SK-N-SH (cell line): ENCODE results near the gene MTUS2. TPM values are rescaled to one million over a fixed set of nuclear protein-coding genes. Genes with fewer than 3 reads are reported as not detected.

ENCODE experiments used
- CTCF ChIA-PET: fragments of 300-600, 350-600 bp; formaldehyde crosslinking; extraction: SDS; loops from one replicate; lab custom pipeline; 2021; lab: Yijun Ruan, JAX
- POLR2A ChIA-PET: fragments of 350-600 bp; sonication (Branson Sonifier 250); formaldehyde crosslinking; extraction: SDS; loops from one replicate; lab custom pipeline; 2020; ENCODE audit warnings: antibody characterized with exemption, inconsistent platforms; lab: Yijun Ruan, JAX
- DNase-seq: peaks from one replicate; pipeline ENCODE4 v3.0.0; 2012
- H2AFZ ChIP-seq: fragments of 200-600 bp; sonication (generic); 2 replicates; pipeline ENCODE4 v1.8.1; 2016; ENCODE audit warnings: antibody characterized with exemption, mild to moderate bottlenecking, low read depth
- H3F3A ChIP-seq: fragments of 200-600 bp; sonication (generic); replicated peaks from 2 replicates; pipeline ENCODE3; 2016; ENCODE audit warnings: antibody characterized with exemption, mild to moderate bottlenecking; ENCODE audit not compliant: insufficient read depth
- H3K27ac ChIP-seq, 2 experiments: fragments of 200-500 bp in 1 of 2; fragments of 200-600 bp in 1 of 2; sonication (Bioruptor generic) in 1 of 2; sonication (generic), shearing (Covaris generic) in 1 of 2; 2 replicates each; pipeline versions ENCODE4 v1.5.1 to v1.6.1; 2014 to 2016; ENCODE audit warnings: low read depth in 2 of 2, inconsistent platforms in 1 of 2, low read length in 1 of 2, mild to moderate bottlenecking in 1 of 2, mixed read lengths in 1 of 2
- H3K27me3 ChIP-seq: fragments of 200-600 bp; sonication (generic), shearing (Covaris generic); 2 replicates; pipeline ENCODE4 v1.6.1; 2016; ENCODE audit warnings: mixed run types; ENCODE audit not compliant: insufficient read depth
- H3K36me3 ChIP-seq, 2 experiments: fragments of 200-500 bp in 1 of 2; fragments of 200-600 bp in 1 of 2; sonication (Bioruptor generic) in 1 of 2; sonication (generic) in 1 of 2; replicated peaks in 1 of 2; 2 replicates each; pipeline versions ENCODE3 to v1.5.1; 2014 to 2016; ENCODE audit warnings: low read length in 1 of 2, mild to moderate bottlenecking in 1 of 2; ENCODE audit not compliant: insufficient read depth in 2 of 2, control insufficient read depth in 1 of 2
- H3K4me1 ChIP-seq, 2 experiments: fragments of 200-500 bp in 1 of 2; fragments of 200-600 bp in 1 of 2; sonication (Bioruptor generic) in 1 of 2; sonication (generic), shearing (Covaris generic) in 1 of 2; 2 replicates each; pipeline versions ENCODE4 v1.5.1 to v1.6.1; 2014 to 2016; ENCODE audit warnings: low read depth in 1 of 2, low read length in 1 of 2, mixed run types in 1 of 2; ENCODE audit not compliant: insufficient read depth in 2 of 2, control insufficient read depth in 1 of 2
- H3K4me2 ChIP-seq: fragments of 200-600 bp; sonication (generic), shearing (Covaris generic); 2 replicates; pipeline ENCODE4 v1.6.1; 2017; ENCODE audit warnings: mixed run types
- H3K4me3 ChIP-seq, 2 experiments: fragments of 200-500 bp in 1 of 2; fragments of 200-600 bp in 1 of 2; sonication (Bioruptor generic) in 1 of 2; sonication (generic), shearing (Covaris generic) in 1 of 2; 2 replicates each; pipeline versions ENCODE4 v1.5.1 to v1.8.1; 2014 to 2016; ENCODE audit warnings: low read depth in 2 of 2, inconsistent platforms in 1 of 2, low read length in 1 of 2, mild to moderate bottlenecking in 1 of 2, mixed read lengths in 1 of 2, moderate library complexity in 1 of 2
- H3K79me2 ChIP-seq: fragments of 200-600 bp; sonication (generic); 2 replicates; pipeline ENCODE4 v1.8.1; 2017; ENCODE audit warnings: mild to moderate bottlenecking; ENCODE audit not compliant: insufficient read depth
- H3K9ac ChIP-seq: fragments of 200-600 bp; sonication (generic); 2 replicates; pipeline ENCODE4 v1.6.1; 2017; ENCODE audit warnings: mixed run types
- H3K9me2 ChIP-seq: fragments of 200-600 bp; sonication (generic); 2 replicates; pipeline ENCODE4 v1.6.1; 2017; ENCODE audit warnings: mixed run types
- H3K9me3 ChIP-seq: fragments of 200-600 bp; sonication (generic); 2 replicates; pipeline ENCODE4 v1.6.1; 2017; ENCODE audit warnings: mixed run types, mild to moderate bottlenecking, moderate library complexity
- H4K20me1 ChIP-seq: fragments of 200-600 bp; sonication (generic); 2 replicates; pipeline ENCODE4 v1.6.1; 2017; ENCODE audit warnings: mild to moderate bottlenecking, mixed run types; ENCODE audit not compliant: insufficient read depth
- CHD2 ChIP-seq: fragments of 150-350 bp; IDR thresholded peaks from 2 replicates; pipeline ENCODE4 v1.6.1; 2018; ENCODE audit warnings: low read length; ENCODE audit not compliant: partially characterized antibody
- IRF3 ChIP-seq: fragments of 150-350 bp; IDR thresholded peaks from 2 replicates; pipeline ENCODE4 v1.6.1; 2016; ENCODE audit warnings: mild to moderate bottlenecking, low read depth, low read length
- PBX3 ChIP-seq: IDR thresholded peaks from 2 replicates; pipeline ENCODE4; 2012
- POLR2AphosphoS5 ChIP-seq: IDR thresholded peaks from 2 replicates; pipeline ENCODE4 v1.6.1; 2012; ENCODE audit warnings: low read depth, low read length
- REST ChIP-seq: IDR thresholded peaks from 2 replicates; pipeline ENCODE4 v1.6.1; 2012; ENCODE audit warnings: mild to moderate bottlenecking, low read depth, low read length, moderate library complexity
- RFX5 ChIP-seq: IDR thresholded peaks from 2 replicates; pipeline ENCODE4 v1.6.1; 2012; ENCODE audit warnings: mild to moderate bottlenecking, improper control_type of control experiment, low read length
- TAF1 ChIP-seq: IDR thresholded peaks from 2 replicates; pipeline ENCODE4 v1.6.1; 2012; ENCODE audit warnings: low read depth, mild to moderate bottlenecking, low read length, moderate library complexity, borderline replicate concordance
- USF2 ChIP-seq: fragments of 150-350 bp; IDR thresholded peaks from 2 replicates; pipeline ENCODE4 v1.6.1; 2017; ENCODE audit warnings: antibody characterized with exemption, low read length, low read depth, borderline replicate concordance
- YY1 ChIP-seq: IDR thresholded peaks from 2 replicates; pipeline ENCODE4 v1.4.0; 2012; ENCODE audit warnings: low read depth, mild to moderate bottlenecking
- WGBS: methylation state at CpG from one replicate; pipeline ENCODE4 v1.1.6; 2017; ENCODE audit warnings: low lambda C conversion rate; 5-methylcytosine and 5-hydroxymethylcytosine counted together
- polyA plus RNA-seq, 3 experiments: library from polyadenylated mRNA; depleted of rRNA; stranded (reverse); fragments of >200 nt; gene quantifications; 2 replicates each; pipeline ENCODE4 v1.2.3, GENCODE V29; 2012

Gene MTUS2
- polyA plus RNA-seq, 1 of the 3 experiments (the other 2 are of a cell fraction), result 1.7 TPM

- no peak for TF ChIP-seq TAF1
These were observed 226.4 kb downstream of the MTUS2 start (continued) for GRCh38 chr13:29046588-29046987.

GRCh38 chr13:29049524-29049923, 229.4 kb downstream of the MTUS2 start:
- Histone ChIP-seq H3K9me3 (no peaks in the 10 kb centered on the region), H3K4me2 (no peak overlapping the region), H3K4me3 (no peak overlapping the region), H3K79me2 (no peaks in the 10 kb centered on the region), H3K36me3 (no peaks in the 10 kb centered on the region), H3K27ac (no peak overlapping the region), H3K27me3 (no peaks in the 10 kb centered on the region), H3K9ac (no peak overlapping the region), H4K20me1 (no peaks in the 10 kb centered on the region), H2AFZ (no peak overlapping the region), H3K4me1 (no peaks in the 10 kb centered on the region), H3K9me2 (no peaks in the 10 kb centered on the region), H3F3A (no peaks in the 10 kb centered on the region)
- CTCF ChIA-PET, result no interaction called here
- POLR2A ChIA-PET, result no interaction called here
- TF ChIP-seq RFX5 (no peak), USF2 (no peak), CHD2 (no peak), IRF3 (no peak), YY1 (no peak), PBX3 (no peak), POLR2AphosphoS5 (no peak), TAF1 (no peak), REST (no peak)
- 0% methylated on average over 6 of the region's 6 CpGs for WGBS
- DNase-seq, result no peak
